PFSK-1 (cell line): Measurements from ENCODE around the gene ABHD17B.

Experiments used
- FOXP2 ChIP-seq: optimal IDR thresholded peaks from 2 replicates; pipeline ENCODE3; 2011; ENCODE audit warnings: borderline replicate concordance, control low read depth, inconsistent platforms; ENCODE audit not compliant: insufficient read depth; ENCODE audit errors: extremely low read length, extremely low read depth
- POLR2AphosphoS5 ChIP-seq: IDR thresholded peaks from 2 replicates; pipeline ENCODE4 v1.6.1; 2012; ENCODE audit warnings: low read depth, mild to moderate bottlenecking, control low read depth, low read length, moderate library complexity
- SIN3A ChIP-seq: IDR thresholded peaks from 2 replicates; pipeline ENCODE4 v1.6.1; 2012; ENCODE audit warnings: mild to moderate bottlenecking, low read length, moderate library complexity, borderline replicate concordance; ENCODE audit not compliant: insufficient read depth
- TAF1 ChIP-seq: IDR thresholded peaks from 2 replicates; pipeline ENCODE4 v1.6.1; 2012; ENCODE audit warnings: low read length, control low read depth, borderline replicate concordance; ENCODE audit not compliant: insufficient read depth
- TF ChIP-seq, protein P1 (sequence below), 2 experiments: IDR thresholded peaks; 2 replicates each; pipeline versions ENCODE4 v1.6.1 to v1.8.0; 2011 to 2012; ENCODE audit warnings: low read depth in 2 of 2, low read length in 2 of 2, control low read depth in 1 of 2, inconsistent platforms in 1 of 2, mild to moderate bottlenecking in 1 of 2, moderate library complexity in 1 of 2; ENCODE audit not compliant: insufficient read depth in 1 of 2

Gene ABHD17B

DNA sequence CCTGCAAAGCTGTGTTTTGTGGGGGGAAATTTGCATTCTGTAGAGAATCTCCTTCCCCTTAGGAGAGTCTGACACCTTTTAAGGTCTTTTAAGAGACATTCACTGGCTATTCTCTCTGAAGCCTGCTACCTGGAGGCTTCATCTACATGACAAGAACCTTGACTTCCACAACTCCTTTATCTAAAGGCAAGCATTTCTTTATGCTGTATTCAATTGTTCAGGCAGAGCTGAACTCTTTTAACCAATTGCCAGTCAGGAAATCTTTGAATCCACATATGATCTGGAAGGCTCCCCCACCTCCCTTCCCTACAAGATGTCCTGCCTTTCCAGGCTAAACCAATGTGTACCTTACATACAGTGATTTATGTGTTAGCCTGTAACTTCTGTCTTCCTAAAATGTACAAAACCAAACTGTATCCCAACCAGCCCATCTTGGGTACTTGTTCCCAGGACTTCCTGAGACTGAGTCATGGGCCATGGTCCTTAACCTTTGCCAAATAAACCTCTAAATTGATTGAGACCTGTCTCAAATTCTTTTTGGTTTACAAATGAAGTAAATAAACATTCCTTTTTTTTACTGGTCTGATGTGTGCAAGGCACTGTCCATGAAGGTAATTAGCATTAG lies 10.3 kb upstream of the ABHD17B start:
- TF ChIP-seq SIN3A (no peak), POLR2AphosphoS5 (no peak), TAF1 (no peak), FOXP2 (no peak)
- TF ChIP-seq, protein P1, sequence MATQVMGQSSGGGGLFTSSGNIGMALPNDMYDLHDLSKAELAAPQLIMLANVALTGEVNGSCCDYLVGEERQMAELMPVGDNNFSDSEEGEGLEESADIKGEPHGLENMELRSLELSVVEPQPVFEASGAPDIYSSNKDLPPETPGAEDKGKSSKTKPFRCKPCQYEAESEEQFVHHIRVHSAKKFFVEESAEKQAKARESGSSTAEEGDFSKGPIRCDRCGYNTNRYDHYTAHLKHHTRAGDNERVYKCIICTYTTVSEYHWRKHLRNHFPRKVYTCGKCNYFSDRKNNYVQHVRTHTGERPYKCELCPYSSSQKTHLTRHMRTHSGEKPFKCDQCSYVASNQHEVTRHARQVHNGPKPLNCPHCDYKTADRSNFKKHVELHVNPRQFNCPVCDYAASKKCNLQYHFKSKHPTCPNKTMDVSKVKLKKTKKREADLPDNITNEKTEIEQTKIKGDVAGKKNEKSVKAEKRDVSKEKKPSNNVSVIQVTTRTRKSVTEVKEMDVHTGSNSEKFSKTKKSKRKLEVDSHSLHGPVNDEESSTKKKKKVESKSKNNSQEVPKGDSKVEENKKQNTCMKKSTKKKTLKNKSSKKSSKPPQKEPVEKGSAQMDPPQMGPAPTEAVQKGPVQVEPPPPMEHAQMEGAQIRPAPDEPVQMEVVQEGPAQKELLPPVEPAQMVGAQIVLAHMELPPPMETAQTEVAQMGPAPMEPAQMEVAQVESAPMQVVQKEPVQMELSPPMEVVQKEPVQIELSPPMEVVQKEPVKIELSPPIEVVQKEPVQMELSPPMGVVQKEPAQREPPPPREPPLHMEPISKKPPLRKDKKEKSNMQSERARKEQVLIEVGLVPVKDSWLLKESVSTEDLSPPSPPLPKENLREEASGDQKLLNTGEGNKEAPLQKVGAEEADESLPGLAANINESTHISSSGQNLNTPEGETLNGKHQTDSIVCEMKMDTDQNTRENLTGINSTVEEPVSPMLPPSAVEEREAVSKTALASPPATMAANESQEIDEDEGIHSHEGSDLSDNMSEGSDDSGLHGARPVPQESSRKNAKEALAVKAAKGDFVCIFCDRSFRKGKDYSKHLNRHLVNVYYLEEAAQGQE (IDR thresholded peaks at IDR 0.05; ENCODE audit: insufficient read depth in 1 of 2, low read depth in 2 of 2, low read length in 2 of 2), result no peak

DNA sequence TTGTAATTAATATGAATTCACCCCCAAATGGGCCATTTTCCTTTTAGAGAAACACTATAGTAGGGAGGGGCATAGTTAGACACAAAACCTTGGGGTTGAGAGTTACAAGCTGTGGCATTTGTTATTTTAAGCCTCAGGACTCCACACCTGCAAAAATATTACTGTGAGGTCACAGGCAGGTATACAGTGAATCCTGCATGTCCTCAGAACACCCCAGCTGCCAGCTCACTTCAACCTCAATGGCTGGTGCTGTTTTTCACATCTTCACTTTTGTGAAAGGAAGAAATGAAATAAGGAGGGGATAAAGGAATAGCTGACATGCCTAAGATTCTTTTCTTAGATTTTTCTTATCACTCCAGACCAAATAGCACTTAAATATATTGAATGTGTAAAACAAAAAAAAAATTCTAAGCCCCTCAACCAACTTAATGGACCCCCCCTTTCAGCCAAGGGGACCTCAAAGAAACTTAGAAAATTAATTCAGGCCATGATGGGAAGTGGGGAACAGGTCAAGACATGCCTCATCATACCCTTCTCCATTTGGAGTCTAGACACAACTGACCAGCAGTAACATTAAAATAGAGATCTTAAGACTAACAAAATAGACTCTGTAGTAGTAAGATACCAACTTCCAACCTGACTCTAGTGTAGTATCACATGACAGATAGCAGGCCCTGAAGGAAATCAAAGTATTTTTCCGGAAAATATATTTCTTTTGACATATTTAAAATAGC lies 9.6 kb upstream of the ABHD17B start:
- TF ChIP-seq TAF1 (no peak), POLR2AphosphoS5 (no peak)

DNA sequence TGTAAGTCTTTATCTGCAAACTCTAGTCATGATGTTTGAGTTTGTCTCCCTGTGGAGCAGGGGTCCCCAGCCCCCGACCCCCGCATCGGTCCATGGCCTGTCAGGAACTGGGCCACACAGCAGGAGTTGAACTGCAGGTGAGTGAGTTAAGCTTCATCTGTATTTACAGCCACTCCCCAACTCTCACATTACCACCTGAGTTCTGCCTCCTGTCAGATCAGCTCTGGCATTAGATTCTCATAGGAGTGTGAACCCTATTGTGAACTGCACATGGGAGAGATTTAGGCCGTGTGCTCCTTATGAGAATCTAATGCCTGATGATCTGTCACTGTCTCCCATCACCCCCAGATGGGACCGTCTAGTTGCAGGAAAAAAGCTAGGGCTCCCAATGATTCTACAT lies 7.4 kb upstream of the ABHD17B start:
- TF ChIP-seq SIN3A (no peak), POLR2AphosphoS5 (no peak), FOXP2 (no peak), TAF1 (no peak)
- TF ChIP-seq, protein P1 (IDR thresholded peaks at IDR 0.05; ENCODE audit: insufficient read depth in 1 of 2, low read depth in 2 of 2, low read length in 2 of 2), result no peak

DNA sequence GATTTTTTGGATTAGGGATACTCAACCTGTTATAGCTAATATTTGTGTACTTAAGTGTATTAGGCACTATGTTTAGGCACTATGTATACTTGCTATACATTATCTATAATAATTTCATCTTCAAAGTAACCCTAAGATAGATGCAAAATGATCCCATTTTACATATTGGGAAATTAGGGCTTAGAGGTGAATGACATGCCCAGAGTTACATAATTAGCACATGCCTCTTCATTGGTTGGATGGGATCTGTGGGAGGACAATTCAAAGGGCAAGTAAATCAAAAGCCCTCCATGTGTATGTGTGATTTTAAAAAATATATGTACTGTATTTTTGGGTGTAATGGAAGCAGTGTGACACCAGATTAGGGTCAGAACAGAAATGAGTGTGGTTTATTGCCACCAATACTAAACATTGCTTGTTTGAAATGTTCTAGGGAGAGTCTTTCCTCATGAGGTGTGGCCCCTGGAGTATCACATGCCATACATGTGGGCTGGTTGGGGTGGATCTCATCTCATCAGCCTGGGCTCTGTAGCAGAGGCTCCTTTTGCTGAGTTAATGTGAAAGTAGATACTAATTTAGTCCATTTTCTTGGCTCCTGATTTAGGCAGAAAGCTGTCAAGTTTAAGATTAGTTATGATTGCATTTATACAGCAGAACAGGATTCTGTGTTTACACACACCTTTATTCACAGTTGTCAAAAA lies 6.0 kb upstream of the ABHD17B start:
- TF ChIP-seq POLR2AphosphoS5 (no peak), TAF1 (no peak), FOXP2 (no peak), SIN3A (no peak)
- TF ChIP-seq, protein P1 (IDR thresholded peaks at IDR 0.05; ENCODE audit: insufficient read depth in 1 of 2, low read depth in 2 of 2, low read length in 2 of 2), result no peak

DNA sequence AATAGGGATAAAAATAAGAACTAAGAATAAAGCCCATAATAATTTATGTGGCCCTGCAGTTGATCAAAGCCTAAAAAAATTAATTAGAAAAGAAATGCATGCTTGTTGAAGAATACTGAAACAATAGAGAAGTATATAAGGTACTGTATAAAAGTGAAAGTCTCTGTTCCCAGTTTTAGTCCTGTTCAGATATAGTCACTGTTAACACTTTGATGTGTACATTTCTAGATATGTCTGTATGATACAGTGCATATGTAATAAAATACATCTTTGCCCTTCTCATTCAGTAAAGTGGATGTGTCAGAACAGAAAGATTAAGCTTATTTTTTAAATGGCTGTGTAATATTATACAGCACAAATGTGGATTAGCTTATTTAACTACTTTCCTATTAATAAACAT lies 4.5 kb upstream of the ABHD17B start:
- TF ChIP-seq TAF1, result no peak
- no peak for TF ChIP-seq POLR2AphosphoS5
- no peak for TF ChIP-seq FOXP2
- no peak for TF ChIP-seq SIN3A
- TF ChIP-seq, protein P1 (IDR thresholded peaks at IDR 0.05; ENCODE audit: insufficient read depth in 1 of 2, low read depth in 2 of 2, low read length in 2 of 2), result no peak
